Measurements from ENCODE around the gene LITAF. TPM values are rescaled to one million over a fixed set of nuclear protein-coding genes. Genes with fewer than 3 reads are reported as not detected.

The LITAF gene
- polyA plus RNA-seq, 2 of the 4 experiments (the other 2 are of a cell fraction) = 197 to 227 TPM

DNA sequence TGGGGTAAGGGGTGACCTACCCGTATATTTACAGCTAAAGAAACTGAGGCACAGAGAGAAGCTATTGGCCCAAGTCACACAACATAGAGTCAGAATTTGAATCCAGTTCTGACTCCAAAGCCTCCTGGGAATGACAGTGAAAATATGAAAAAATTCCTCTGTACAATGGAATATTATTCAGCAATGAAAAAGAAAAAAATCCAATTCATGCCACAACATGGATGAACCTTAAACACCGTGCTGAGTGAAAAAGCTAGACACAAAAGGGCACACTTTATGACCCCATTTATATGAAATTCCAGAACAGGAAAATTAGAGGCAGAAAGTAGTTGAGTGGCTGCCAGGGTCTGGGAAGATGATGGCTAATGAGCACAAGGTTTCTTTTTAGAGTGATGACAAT lies 75.4 kb downstream of the LITAF start (continued):
- TF ChIP-seq, protein P1, sequence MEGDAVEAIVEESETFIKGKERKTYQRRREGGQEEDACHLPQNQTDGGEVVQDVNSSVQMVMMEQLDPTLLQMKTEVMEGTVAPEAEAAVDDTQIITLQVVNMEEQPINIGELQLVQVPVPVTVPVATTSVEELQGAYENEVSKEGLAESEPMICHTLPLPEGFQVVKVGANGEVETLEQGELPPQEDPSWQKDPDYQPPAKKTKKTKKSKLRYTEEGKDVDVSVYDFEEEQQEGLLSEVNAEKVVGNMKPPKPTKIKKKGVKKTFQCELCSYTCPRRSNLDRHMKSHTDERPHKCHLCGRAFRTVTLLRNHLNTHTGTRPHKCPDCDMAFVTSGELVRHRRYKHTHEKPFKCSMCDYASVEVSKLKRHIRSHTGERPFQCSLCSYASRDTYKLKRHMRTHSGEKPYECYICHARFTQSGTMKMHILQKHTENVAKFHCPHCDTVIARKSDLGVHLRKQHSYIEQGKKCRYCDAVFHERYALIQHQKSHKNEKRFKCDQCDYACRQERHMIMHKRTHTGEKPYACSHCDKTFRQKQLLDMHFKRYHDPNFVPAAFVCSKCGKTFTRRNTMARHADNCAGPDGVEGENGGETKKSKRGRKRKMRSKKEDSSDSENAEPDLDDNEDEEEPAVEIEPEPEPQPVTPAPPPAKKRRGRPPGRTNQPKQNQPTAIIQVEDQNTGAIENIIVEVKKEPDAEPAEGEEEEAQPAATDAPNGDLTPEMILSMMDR (IDR thresholded peaks at IDR 0.05) = no peak
- no peak for TF ChIP-seq POLR2A (IDR thresholded peaks at IDR 0.05; ENCODE audit: low read length)

DNA sequence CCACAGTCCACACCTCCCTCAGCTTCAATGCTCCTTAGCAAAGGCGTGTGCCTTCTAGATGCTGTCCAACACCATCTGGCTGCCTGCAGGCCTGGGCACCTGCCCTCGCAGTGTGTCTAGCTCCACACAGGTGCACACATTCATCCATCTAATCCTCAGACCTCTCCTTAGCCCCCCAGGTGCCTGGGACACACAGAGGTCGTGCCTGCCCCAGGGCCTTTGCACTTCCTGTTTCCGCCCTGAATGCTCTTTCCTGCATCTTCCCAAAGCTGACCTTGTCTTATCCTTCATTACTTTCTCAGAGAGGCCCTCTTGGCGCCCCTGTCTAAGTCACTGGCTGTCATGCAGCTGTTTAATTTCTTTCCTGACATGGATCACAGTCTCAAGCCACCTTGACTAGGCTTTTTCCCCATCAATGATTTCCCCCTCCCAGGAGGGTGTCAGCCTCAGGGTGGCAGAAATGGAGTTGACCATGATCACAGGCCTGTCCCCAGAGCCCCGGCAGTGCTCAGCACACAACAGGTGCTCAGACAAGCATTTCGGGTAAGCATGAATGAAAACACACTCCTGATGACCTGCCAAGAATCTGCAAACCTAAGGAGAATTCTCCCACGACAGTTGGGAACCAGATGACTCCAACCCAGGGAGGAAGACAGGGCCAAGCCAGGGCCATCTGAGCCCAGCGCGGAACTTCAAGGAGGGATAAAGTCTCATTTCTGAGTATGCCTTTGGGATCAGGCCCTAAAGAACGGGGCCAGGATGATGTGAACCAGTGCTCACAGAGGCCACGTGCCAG lies 76.3 kb downstream of the LITAF start:
- ChIA-PET CTCF (interaction anchor here (0.6 to 2.3 kb wide), 6 partner anchors 11 to 115 kb away, joined by 3 to 7 read pairs (median 3); no protein-coding TSS in a partner anchor), POLR2A (no interaction called here)
- peak overlapping the region in 1 of 2 experiments; percentile 29; a peak in 2 of 6 replicates for H3K27ac ChIP-seq
- H3K4me2 ChIP-seq = no peak overlapping the region
- H3K9me3 ChIP-seq = no peaks in the 10 kb centered on the region
- 75% methylated on average over 12 of the region's 12 CpGs for WGBS (ENCODE audit: missing lambda C conversion rate)
- DNase-seq (ENCODE audit: low read depth in 1 of 2, low spot score in 1 of 2) (no peak), FAIRE-seq (no peak), ATAC-seq (no peak)
- H3K4me1 ChIP-seq = no peaks in the 10 kb centered on the region
- H3K4me3 ChIP-seq = no peak overlapping the region
- TF ChIP-seq POLR2A (IDR thresholded peaks at IDR 0.05; ENCODE audit: low read length) = no peak
- no peak for TF ChIP-seq BHLHE40 (IDR thresholded peaks at IDR 0.05; ENCODE audit: low read depth, low read length)
- 0 out of 2 replicates have a peak, but pooled peaks have one; percentile 16 for TF ChIP-seq KDM1A (IDR thresholded peaks at IDR 0.05; ENCODE audit: low read depth)

DNA sequence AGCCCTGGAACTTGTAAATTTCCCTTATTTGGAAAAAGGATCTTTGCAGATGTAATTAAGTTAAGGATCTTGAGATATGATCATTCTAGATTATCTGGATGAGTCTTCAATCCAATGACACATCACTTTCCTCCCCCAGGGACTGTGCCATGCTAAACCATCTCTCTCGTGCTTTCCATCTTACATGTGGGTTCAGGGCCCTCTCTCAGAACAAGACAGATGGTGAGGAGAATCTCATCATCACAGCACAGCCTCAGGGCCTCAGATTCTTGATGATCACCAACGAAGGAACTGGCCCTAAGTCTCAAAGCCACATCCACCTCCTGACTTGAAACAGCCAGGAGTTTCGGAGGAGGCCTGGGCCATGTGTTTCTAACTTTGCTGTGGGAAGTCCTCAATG lies 78.7 kb downstream of the LITAF start:
- Histone ChIP-seq H3K4me2 (no peak overlapping the region), H3K27ac (peak overlapping the region in 1 of 2 experiments; percentile 55; a peak in 2 of 6 replicates), H3K4me1 (no peaks in the 10 kb centered on the region), H3K9me3 (no peaks in the 10 kb centered on the region), H3K4me3 (no peak overlapping the region)
- no peak for DNase-seq (ENCODE audit: low read depth in 1 of 2, low spot score in 1 of 2)
- FAIRE-seq = no peak
- no peak for ATAC-seq
- ChIA-PET POLR2A (no interaction called here), CTCF (no interaction called here)
- TF ChIP-seq, protein P2, sequence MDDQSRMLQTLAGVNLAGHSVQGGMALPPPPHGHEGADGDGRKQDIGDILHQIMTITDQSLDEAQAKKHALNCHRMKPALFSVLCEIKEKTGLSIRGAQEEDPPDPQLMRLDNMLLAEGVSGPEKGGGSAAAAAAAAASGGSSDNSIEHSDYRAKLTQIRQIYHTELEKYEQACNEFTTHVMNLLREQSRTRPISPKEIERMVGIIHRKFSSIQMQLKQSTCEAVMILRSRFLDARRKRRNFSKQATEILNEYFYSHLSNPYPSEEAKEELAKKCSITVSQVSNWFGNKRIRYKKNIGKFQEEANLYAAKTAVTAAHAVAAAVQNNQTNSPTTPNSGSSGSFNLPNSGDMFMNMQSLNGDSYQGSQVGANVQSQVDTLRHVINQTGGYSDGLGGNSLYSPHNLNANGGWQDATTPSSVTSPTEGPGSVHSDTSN (IDR thresholded peaks at IDR 0.05) = no peak
- no peak for TF ChIP-seq ZSCAN20 (CRISPR knock-in tag; IDR thresholded peaks at IDR 0.05)
- TF ChIP-seq, protein P3, sequence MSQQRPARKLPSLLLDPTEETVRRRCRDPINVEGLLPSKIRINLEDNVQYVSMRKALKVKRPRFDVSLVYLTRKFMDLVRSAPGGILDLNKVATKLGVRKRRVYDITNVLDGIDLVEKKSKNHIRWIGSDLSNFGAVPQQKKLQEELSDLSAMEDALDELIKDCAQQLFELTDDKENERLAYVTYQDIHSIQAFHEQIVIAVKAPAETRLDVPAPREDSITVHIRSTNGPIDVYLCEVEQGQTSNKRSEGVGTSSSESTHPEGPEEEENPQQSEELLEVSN (IDR thresholded peaks at IDR 0.05; ENCODE audit: borderline replicate concordance, low read depth) = no peak
- no peak for TF ChIP-seq SREBF2 (IDR thresholded peaks at IDR 0.05)
- TF ChIP-seq CBX2 (IDR thresholded peaks at IDR 0.05; ENCODE audit: borderline replicate concordance, low read depth) = no peak
- no peak for TF ChIP-seq ESRRA (IDR thresholded peaks at IDR 0.05; ENCODE audit: borderline replicate concordance, low read length)
- TF ChIP-seq JUNB (IDR thresholded peaks at IDR 0.05) = no peak
- TF ChIP-seq PHF8 (IDR thresholded peaks at IDR 0.05; ENCODE audit: borderline replicate concordance, low read depth) = no peak
- TF ChIP-seq POLR2AphosphoS2 (conservative IDR thresholded peaks at IDR 0.05; ENCODE audit: low read length) = no peak
- TF ChIP-seq, protein P4, sequence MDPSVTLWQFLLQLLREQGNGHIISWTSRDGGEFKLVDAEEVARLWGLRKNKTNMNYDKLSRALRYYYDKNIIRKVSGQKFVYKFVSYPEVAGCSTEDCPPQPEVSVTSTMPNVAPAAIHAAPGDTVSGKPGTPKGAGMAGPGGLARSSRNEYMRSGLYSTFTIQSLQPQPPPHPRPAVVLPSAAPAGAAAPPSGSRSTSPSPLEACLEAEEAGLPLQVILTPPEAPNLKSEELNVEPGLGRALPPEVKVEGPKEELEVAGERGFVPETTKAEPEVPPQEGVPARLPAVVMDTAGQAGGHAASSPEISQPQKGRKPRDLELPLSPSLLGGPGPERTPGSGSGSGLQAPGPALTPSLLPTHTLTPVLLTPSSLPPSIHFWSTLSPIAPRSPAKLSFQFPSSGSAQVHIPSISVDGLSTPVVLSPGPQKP (IDR thresholded peaks at IDR 0.05; ENCODE audit: low read depth, low read length) = no peak
- TF ChIP-seq KDM5A (IDR thresholded peaks at IDR 0.05) = no peak
- TF ChIP-seq, protein P5, sequence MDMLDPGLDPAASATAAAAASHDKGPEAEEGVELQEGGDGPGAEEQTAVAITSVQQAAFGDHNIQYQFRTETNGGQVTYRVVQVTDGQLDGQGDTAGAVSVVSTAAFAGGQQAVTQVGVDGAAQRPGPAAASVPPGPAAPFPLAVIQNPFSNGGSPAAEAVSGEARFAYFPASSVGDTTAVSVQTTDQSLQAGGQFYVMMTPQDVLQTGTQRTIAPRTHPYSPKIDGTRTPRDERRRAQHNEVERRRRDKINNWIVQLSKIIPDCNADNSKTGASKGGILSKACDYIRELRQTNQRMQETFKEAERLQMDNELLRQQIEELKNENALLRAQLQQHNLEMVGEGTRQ (IDR thresholded peaks at IDR 0.05) = no peak
- TF ChIP-seq HOXA7 (CRISPR knock-in tag; IDR thresholded peaks at IDR 0.05) = no peak
- WGBS (ENCODE audit: missing lambda C conversion rate) = 77% methylated on average over 3 of the region's 3 CpGs

All from A549 (cell line).